Epithelial cell of esophagus (primary cell): ENCODE data around the gene SLC35E2B.

Source experiments
- DNase-seq: peaks from one replicate; pipeline ENCODE4 v3.0.0; 2010; ENCODE audit warnings: low read depth
- H3K4me3 ChIP-seq: 2 replicates; pipeline ENCODE4 v1.5.1; 2011; ENCODE audit warnings: mild to moderate bottlenecking, low read length, control low read depth
- TF ChIP-seq, protein P1 (sequence below): IDR thresholded peaks from 2 replicates; pipeline ENCODE4 v1.5.1; 2011; ENCODE audit warnings: low read depth, mild to moderate bottlenecking, low read length, control low read depth, inconsistent platforms; ENCODE audit not compliant: insufficient read depth; ENCODE audit errors: missing control alignments

SLC35E2B gene

GRCh38 chr1:1630191-1630964 is 62.2 kb downstream of the SLC35E2B start:
- no peak overlapping the region for H3K4me3 ChIP-seq
- peak; percentile 80 for DNase-seq
- TF ChIP-seq, protein P1, sequence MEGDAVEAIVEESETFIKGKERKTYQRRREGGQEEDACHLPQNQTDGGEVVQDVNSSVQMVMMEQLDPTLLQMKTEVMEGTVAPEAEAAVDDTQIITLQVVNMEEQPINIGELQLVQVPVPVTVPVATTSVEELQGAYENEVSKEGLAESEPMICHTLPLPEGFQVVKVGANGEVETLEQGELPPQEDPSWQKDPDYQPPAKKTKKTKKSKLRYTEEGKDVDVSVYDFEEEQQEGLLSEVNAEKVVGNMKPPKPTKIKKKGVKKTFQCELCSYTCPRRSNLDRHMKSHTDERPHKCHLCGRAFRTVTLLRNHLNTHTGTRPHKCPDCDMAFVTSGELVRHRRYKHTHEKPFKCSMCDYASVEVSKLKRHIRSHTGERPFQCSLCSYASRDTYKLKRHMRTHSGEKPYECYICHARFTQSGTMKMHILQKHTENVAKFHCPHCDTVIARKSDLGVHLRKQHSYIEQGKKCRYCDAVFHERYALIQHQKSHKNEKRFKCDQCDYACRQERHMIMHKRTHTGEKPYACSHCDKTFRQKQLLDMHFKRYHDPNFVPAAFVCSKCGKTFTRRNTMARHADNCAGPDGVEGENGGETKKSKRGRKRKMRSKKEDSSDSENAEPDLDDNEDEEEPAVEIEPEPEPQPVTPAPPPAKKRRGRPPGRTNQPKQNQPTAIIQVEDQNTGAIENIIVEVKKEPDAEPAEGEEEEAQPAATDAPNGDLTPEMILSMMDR = no peak

DNA sequence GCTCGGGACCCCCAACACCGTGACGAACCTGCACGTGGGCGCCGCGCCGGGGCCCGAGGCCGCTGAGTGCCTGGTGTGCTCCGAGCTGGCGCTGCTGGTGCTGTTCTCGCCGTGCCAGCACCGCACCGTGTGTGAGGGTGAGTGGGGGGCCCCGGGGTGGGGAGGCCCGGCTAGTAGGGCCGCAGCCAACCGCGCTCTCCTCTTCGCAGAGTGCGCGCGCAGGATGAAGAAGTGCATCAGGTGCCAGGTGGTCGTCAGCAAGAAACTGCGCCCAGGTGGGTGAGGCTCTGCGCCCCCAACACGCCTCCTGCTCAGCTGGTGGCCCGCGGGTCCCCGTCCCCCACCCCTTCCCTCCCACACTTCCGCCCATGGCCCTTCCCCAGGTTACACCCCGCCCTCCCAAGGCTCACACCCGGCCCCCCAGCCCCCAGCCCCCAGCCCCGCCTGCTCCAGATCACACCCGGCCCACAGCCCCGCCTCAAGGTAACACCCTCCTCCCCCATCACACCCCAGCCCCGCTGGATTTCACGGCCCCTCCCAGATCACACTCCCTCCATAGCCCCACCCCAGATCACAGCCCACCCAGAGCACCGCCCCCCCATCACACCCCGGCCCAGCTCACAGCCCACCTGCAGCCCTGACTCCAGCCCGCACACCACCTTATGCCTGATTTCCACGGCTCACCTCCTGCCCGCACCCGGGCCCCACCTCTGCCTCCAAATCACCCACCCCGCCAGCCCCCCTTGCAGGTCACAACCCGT is 63.0 kb downstream of the SLC35E2B start:
- DNase-seq = no peak
- H3K4me3 ChIP-seq = peak overlapping the region; percentile 34
- TF ChIP-seq, protein P1 = no peak

- DNase-seq = peak; percentile 41
- TF ChIP-seq, protein P1 = no peak
- H3K4me3 ChIP-seq = peak overlapping the region; percentile 34
These were observed 63.7 kb downstream of the SLC35E2B start for GRCh38 chr1:1628754-1629429.

GRCh38 chr1:1627829-1628753 is 64.5 kb downstream of the SLC35E2B start:
- no peak overlapping the region for H3K4me3 ChIP-seq
- TF ChIP-seq, protein P1 = no peak
- DNase-seq = no peak

DNA sequence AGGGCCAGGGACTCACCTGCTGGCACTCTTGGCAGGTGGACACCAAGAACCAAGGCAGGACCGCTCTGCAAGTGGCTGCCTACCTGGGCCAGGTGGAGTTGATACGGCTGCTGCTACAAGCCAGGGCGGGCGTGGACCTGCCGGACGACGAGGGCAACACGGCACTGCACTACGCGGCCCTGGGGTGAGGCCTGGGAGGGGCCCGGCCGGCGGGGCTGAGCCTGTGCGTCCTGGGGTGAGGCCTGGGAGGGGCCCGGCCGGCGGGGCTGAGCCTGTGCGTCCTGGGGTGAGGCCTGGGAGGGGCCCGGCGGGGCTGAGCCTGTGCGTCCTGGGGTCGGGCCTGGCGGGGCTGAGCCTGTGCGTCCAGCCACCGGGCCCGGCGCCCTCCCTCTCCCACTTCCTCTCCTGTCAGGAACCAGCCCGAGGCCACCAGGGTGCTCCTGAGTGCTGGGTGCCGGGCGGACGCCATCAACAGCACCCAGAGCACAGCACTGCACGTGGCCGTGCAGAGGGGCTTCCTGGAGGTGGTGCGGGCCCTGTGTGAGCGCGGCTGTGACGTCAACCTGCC is 65.2 kb downstream of the SLC35E2B start:
- peak; percentile 72 for DNase-seq
- TF ChIP-seq, protein P1 = no peak
- H3K4me3 ChIP-seq = no peak overlapping the region
